ENCODE measurements around the gene EHMT2. TPM values are rescaled to one million over a fixed set of nuclear protein-coding genes. Genes with fewer than 3 reads are reported as not detected.

Gene EHMT2
- total and polyA plus RNA-seq, 2 donors (not counting 3 experiments of a cell fraction or from before 2014, with no cell fraction given): 53.3 to 54.3 TPM

GRCh38 chr6:31898383-31899011 is 999 bp upstream of the EHMT2 start:
- Histone ChIP-seq H3K4me1 (ENCODE audit: control insufficient read depth, extremely low read depth, insufficient read depth, low read length) (peaks cover 12% of the 10 kb centered on the region), H3K9me3 (replicated peaks; ENCODE audit: control insufficient read depth, insufficient read depth, low read length) (no peaks in the 10 kb centered on the region), H2AFZ (ENCODE audit: low read depth, low read length) (peak overlapping the region; percentile 78), H3K9me1 (replicated peaks; ENCODE audit: control insufficient read depth, extremely low read depth, insufficient read depth, low read length) (no peaks in the 10 kb centered on the region), H3K79me2 (ENCODE audit: control insufficient read depth, insufficient read depth, low read length) (no peaks in the 10 kb centered on the region), H3K27me3 (ENCODE audit: control insufficient read depth in 2 of 2, insufficient read depth in 2 of 2, low read length in 2 of 2) (no peaks in the 10 kb centered on the region), H4K20me1 (replicated peaks; ENCODE audit: control insufficient read depth, extremely low read depth, insufficient read depth, low read length) (no peaks in the 10 kb centered on the region), H3K9ac (replicated peaks; ENCODE audit: extremely low read depth, insufficient read depth, low read length) (peak overlapping the region; percentile 71), H3K4me3 (replicated peaks in 1 of 3; ENCODE audit: insufficient read depth in 1 of 3, low read depth in 1 of 3, low read length in 3 of 3) (peak overlapping the region; percentile 49 to 75 (median 69)), H3K36me3 (ENCODE audit: control insufficient read depth in 2 of 2, extremely low read depth in 1 of 2, insufficient read depth in 2 of 2, low read length in 2 of 2) (peaks cover 0 to 4% of the 10 kb centered on the region in 2 experiments), H3K4me2 (ENCODE audit: insufficient read depth, low read length) (peak overlapping the region; percentile 97), H3K27ac (ENCODE audit: insufficient read depth, low read depth, low read length) (no peak overlapping the region)
- intact Hi-C loops (cut with micrococcal nuclease): loop anchor here (5.0 kb wide), 1 partner anchor 66 kb away; no protein-coding TSS in a partner anchor
- no peak for DNase-seq (ENCODE audit: low read depth, low spot score)
- no TSS peak for BruUV-seq (replicated peaks)
- ChIA-PET CTCF (interaction anchor here (0.7 to 2.4 kb wide), 6 partner anchors 10 to 940 kb away, joined by 3 to 31 read pairs (median 4); partner anchors contain the start of genes NELFE, NEU1, SKIC2 and TAP2), POLR2A (interaction anchor here (0.5 to 1.9 kb wide), 4 partner anchors 36 to 287 kb away, joined by 3 to 7 read pairs (median 4); partner anchors contain the start of genes HSPA1B, MSH5 and NEU1)
- TF ChIP-seq EZH2 (IDR thresholded peaks at IDR 0.05; ENCODE audit: borderline replicate concordance, low read depth, low read length, severe bottlenecking) (no peak), MAX (IDR thresholded peaks at IDR 0.05; ENCODE audit: insufficient read depth, insufficient read length) (no peak), MYC (IDR thresholded peaks at IDR 0.05; ENCODE audit: low read depth, low read length) (no peak), POLR2A (IDR thresholded peaks at IDR 0.05; ENCODE audit: low read depth, low read length) (no peak), FOS (IDR thresholded peaks at IDR 0.05; ENCODE audit: borderline replicate concordance, insufficient read depth, low read length) (no peak), POLR2AphosphoS5 (IDR thresholded peaks at IDR 0.05; ENCODE audit: insufficient read depth, low read depth, low read length) (no peak), JUN (IDR thresholded peaks at IDR 0.05; ENCODE audit: borderline replicate concordance, insufficient read depth, insufficient read length, low read depth) (no peak), GATA2 (IDR thresholded peaks at IDR 0.05; ENCODE audit: insufficient read depth, insufficient read length, low read depth, low read length) (no peak)
- TF ChIP-seq, protein P1, sequence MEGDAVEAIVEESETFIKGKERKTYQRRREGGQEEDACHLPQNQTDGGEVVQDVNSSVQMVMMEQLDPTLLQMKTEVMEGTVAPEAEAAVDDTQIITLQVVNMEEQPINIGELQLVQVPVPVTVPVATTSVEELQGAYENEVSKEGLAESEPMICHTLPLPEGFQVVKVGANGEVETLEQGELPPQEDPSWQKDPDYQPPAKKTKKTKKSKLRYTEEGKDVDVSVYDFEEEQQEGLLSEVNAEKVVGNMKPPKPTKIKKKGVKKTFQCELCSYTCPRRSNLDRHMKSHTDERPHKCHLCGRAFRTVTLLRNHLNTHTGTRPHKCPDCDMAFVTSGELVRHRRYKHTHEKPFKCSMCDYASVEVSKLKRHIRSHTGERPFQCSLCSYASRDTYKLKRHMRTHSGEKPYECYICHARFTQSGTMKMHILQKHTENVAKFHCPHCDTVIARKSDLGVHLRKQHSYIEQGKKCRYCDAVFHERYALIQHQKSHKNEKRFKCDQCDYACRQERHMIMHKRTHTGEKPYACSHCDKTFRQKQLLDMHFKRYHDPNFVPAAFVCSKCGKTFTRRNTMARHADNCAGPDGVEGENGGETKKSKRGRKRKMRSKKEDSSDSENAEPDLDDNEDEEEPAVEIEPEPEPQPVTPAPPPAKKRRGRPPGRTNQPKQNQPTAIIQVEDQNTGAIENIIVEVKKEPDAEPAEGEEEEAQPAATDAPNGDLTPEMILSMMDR (IDR thresholded peaks at IDR 0.05; ENCODE audit: extremely low read depth in 1 of 2, insufficient read depth in 1 of 2, low read depth in 1 of 2, low read length in 2 of 2): no peak
- FAIRE-seq: peak; percentile 76
- dilution Hi-C loops (cut with MboI; ENCODE audit: extremely low pct_ligation_motif_present, low sequenced_read_pairs): no loop called here
